PC-9 (cell line): Measurements from ENCODE around the gene ZDHHC19. TPM values are rescaled to one million over a fixed set of nuclear protein-coding genes. Genes with fewer than 3 reads are reported as not detected.

Source experiments
- BruUV-seq: library from RNA; stranded (reverse); fragments of 400-500 nt; replicated peaks from 2 replicates; lab custom pipeline; 2021; lab: Mats Ljungman, UMichigan
- CTCF ChIA-PET: fragments of 300-600 bp; sonication (Branson Sonifier 250); formaldehyde crosslinking; loops from one replicate; lab custom pipeline; 2022; ENCODE audit warnings: antibody characterized with exemption; lab: Charles Lee
- POLR2A ChIA-PET: fragments of 300-600 bp; sonication (Branson Sonifier 250); formaldehyde crosslinking; loops from one replicate; lab custom pipeline; 2022; ENCODE audit warnings: antibody characterized with exemption; ENCODE audit not compliant: unreplicated experiment; lab: Charles Lee
- DNase-seq, 2 experiments: peaks; one replicate each; pipeline versions ENCODE4 v3.0.0 to v3.0.0-alpha.2; 2015 to 2022; ENCODE audit warnings: mixed read lengths in 1 of 2
- H2AFZ ChIP-seq: fragments of 200-600 bp; sonication (generic); 2 replicates; pipeline ENCODE4 v1.8.1; 2017; ENCODE audit warnings: antibody characterized with exemption
- H3F3A ChIP-seq: fragments of 200-600 bp; sonication (generic); 2 replicates; pipeline ENCODE4 v1.8.1; 2017; ENCODE audit warnings: antibody characterized with exemption, mild to moderate bottlenecking, low read depth; ENCODE audit not compliant: insufficient read depth
- H3K27ac ChIP-seq: fragments of 200-600 bp; sonication (generic); 2 replicates; pipeline ENCODE4 v1.6.1; 2016; ENCODE audit warnings: mixed run types
- H3K27me3 ChIP-seq: fragments of 200-600 bp; sonication (generic); 2 replicates; pipeline ENCODE4 v1.6.1; 2016; ENCODE audit warnings: low read depth, mixed run types; ENCODE audit not compliant: insufficient read depth
- H3K36me3 ChIP-seq: fragments of 200-600 bp; sonication (generic); 2 replicates; pipeline ENCODE4 v1.6.1; 2016; ENCODE audit warnings: low read depth, mixed run types
- H3K4me1 ChIP-seq: fragments of 200-600 bp; sonication (generic); replicated peaks from 2 replicates; pipeline ENCODE4 v1.6.1; 2016; ENCODE audit warnings: mixed run types; ENCODE audit not compliant: insufficient read depth
- H3K4me2 ChIP-seq: fragments of 200-600 bp; sonication (generic); 2 replicates; pipeline ENCODE4 v1.6.1; 2017; ENCODE audit warnings: mixed run types
- H3K4me3 ChIP-seq: fragments of 200-600 bp; sonication (generic); 2 replicates; pipeline ENCODE4 v1.6.1; 2016; ENCODE audit warnings: mixed run types
- H3K79me2 ChIP-seq: fragments of 200-600 bp; sonication (generic); 2 replicates; pipeline ENCODE4 v1.6.1; 2017; ENCODE audit warnings: low read depth, mixed run types
- H3K9me2 ChIP-seq: fragments of 200-600 bp; sonication (generic); 2 replicates; pipeline ENCODE4 v1.8.1; 2017; ENCODE audit warnings: mild to moderate bottlenecking; ENCODE audit not compliant: insufficient read depth
- H3K9me3 ChIP-seq: fragments of 200-600 bp; sonication (generic); 2 replicates; pipeline ENCODE4 v1.8.1; 2016; ENCODE audit warnings: low read depth; ENCODE audit not compliant: insufficient read depth
- H4K20me1 ChIP-seq: fragments of 200-600 bp; sonication (generic); 2 replicates; pipeline ENCODE4 v1.8.1; 2017; ENCODE audit not compliant: insufficient read depth
- EZH2 ChIP-seq: fragments of 200-600 bp; sonication (generic); IDR thresholded peaks from 2 replicates; pipeline ENCODE4 v1.8.0; 2017; ENCODE audit warnings: antibody characterized with exemption, low read depth
- intact Hi-C: fragments of 100-400 bp; cut with micrococcal nuclease; formaldehyde crosslinking; loops from one replicate; pipeline ENCODE4 v1.10.0; 2022; ENCODE audit not compliant: unreplicated experiment
- total RNA-seq: library from RNA; stranded (reverse); gene quantifications from 2 replicates; pipeline ENCODE4 v1.2.3, GENCODE V29; 2021
- TF ChIP-seq, protein P1 (sequence below): fragments of 200-600 bp; sonication (generic); conservative IDR thresholded peaks from 2 replicates; pipeline ENCODE4 v1.6.1; 2017; ENCODE audit warnings: mixed run types, antibody characterized with exemption, mild to moderate bottlenecking, moderate library complexity

Gene ZDHHC19
- total RNA-seq, 1 experiment from 2014 or later: not detected

DNA sequence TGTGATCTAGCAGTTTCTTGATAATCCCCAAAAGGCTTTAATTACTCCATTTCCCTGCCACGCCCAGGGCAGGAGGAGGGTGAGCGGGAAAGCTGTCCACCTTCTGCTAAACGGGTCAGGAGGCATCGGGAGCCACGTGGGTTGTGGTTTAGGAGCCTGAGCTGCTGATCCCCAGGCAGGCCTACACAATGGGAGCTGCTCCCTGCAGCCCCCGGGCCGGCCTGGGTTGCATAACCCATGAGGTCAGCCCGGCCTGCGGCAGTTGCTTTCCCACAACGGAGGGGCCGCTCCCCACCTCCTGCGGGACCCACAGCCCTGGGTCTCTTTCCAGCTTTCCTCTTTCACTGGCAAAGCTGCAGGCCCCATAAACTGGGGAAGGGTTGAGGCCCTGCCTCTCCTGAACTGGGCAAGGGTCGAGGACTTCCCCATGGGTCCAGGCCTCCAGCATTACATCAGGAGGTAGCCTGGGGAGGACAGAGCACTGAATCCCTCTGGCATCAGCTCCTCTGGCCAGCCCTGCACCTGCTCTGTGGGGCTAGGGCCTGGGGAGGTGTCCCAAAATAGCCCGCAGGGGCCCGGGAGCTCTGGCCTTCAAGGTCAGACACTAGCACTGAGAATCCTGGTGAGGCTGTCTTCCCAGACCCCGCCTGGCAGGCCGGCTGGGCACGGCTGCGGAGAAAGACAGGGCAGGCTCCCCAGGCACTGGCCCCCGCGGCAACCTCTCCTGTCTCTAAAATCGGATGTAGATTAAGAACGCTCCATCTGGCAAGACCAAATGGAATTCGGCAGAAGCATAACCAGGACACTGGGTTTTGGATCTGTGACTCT is 47.3 kb downstream of the ZDHHC19 start:
- H4K20me1 ChIP-seq: no peaks in the 10 kb centered on the region
- BruUV-seq: no TSS peak
- intact Hi-C loops: no loop called here
- no peaks in the 10 kb centered on the region for H3K27me3 ChIP-seq
- ChIA-PET POLR2A (no interaction called here), CTCF (interaction anchor here (0.7 kb wide), 1 partner anchor 89 kb away, joined by 3 read pairs; no protein-coding TSS in a partner anchor)
- no peaks in the 10 kb centered on the region for H3K9me2 ChIP-seq
- no peak overlapping the region for H2AFZ ChIP-seq
- peak; percentile 48 to 69 for DNase-seq
- TF ChIP-seq, protein P1, sequence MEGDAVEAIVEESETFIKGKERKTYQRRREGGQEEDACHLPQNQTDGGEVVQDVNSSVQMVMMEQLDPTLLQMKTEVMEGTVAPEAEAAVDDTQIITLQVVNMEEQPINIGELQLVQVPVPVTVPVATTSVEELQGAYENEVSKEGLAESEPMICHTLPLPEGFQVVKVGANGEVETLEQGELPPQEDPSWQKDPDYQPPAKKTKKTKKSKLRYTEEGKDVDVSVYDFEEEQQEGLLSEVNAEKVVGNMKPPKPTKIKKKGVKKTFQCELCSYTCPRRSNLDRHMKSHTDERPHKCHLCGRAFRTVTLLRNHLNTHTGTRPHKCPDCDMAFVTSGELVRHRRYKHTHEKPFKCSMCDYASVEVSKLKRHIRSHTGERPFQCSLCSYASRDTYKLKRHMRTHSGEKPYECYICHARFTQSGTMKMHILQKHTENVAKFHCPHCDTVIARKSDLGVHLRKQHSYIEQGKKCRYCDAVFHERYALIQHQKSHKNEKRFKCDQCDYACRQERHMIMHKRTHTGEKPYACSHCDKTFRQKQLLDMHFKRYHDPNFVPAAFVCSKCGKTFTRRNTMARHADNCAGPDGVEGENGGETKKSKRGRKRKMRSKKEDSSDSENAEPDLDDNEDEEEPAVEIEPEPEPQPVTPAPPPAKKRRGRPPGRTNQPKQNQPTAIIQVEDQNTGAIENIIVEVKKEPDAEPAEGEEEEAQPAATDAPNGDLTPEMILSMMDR: no peak
- H3K4me2 ChIP-seq: peak overlapping the region; percentile 43
- no peak overlapping the region for H3K4me3 ChIP-seq
- H3K79me2 ChIP-seq: no peaks in the 10 kb centered on the region
- H3K9me3 ChIP-seq: no peaks in the 10 kb centered on the region
- no peaks in the 10 kb centered on the region for H3K36me3 ChIP-seq
- H3K27ac ChIP-seq: no peak overlapping the region
- peaks cover 33% of the 10 kb centered on the region for H3K4me1 ChIP-seq
- H3F3A ChIP-seq: peaks cover 37% of the 10 kb centered on the region

DNA sequence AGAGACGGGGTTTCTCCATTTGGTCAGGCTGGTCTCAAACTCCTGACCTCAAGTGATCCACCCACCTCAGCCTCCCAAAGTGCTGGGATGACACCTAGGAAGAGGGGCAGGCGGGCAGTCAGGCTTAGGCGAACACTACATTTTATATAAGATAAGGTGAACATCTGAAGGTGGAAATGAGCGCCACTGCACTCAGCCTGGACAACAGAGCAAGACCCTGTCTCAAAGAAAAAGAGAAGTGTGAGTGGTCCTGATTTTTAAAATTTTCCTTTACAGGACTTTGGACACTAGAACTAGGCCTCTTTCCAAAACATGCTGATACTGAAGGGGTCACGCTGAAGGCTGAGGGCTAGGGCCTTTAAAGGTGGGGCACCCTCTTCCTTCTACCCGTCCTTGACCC is 48.0 kb downstream of the ZDHHC19 start:
- DNase-seq: no peak
- Histone ChIP-seq H3K4me3 (no peak overlapping the region), H3K9me2 (no peaks in the 10 kb centered on the region), H4K20me1 (no peaks in the 10 kb centered on the region), H3F3A (peaks cover 37% of the 10 kb centered on the region), H3K36me3 (no peaks in the 10 kb centered on the region), H3K27ac (no peak overlapping the region), H3K79me2 (no peaks in the 10 kb centered on the region), H3K4me2 (peak overlapping the region; percentile 43), H3K27me3 (no peaks in the 10 kb centered on the region), H2AFZ (no peak overlapping the region), H3K4me1 (peaks cover 33% of the 10 kb centered on the region), H3K9me3 (no peaks in the 10 kb centered on the region)
- ChIA-PET CTCF (interaction anchor here (0.6 kb wide), 1 partner anchor 185 kb away, joined by 4 read pairs; no protein-coding TSS in a partner anchor), POLR2A (no interaction called here)
- intact Hi-C loops: no loop called here
- BruUV-seq: no TSS peak
- TF ChIP-seq, protein P1: no peak
- TF ChIP-seq EZH2: no peak

DNA sequence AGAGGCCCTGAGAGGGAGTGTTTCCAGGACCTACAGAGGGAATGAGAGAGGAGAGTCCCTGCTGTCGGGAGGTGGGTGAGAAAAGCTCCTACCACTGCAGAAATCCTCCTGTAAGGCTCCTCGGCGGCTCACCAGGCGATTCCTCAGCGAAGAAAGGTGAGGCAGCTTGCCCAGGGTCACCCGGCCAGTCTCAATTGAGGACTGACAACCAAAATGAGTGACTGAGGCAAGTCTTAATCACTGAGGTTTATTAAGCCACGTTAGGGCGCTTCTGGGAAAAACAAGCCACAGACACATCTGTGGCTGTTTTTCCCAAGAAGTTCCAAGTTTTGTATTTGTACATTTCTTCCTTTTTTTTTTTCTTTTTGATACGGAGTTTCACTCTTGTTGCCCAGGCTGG is 48.5 kb downstream of the ZDHHC19 start:
- no TSS peak for BruUV-seq
- ChIA-PET POLR2A (no interaction called here), CTCF (interaction anchor here (0.6 kb wide), 1 partner anchor 185 kb away, joined by 4 read pairs; no protein-coding TSS in a partner anchor)
- Histone ChIP-seq H3K27ac (no peak overlapping the region), H4K20me1 (no peaks in the 10 kb centered on the region), H2AFZ (no peak overlapping the region), H3K4me3 (no peak overlapping the region), H3F3A (peaks cover 37% of the 10 kb centered on the region), H3K9me2 (no peaks in the 10 kb centered on the region), H3K27me3 (no peaks in the 10 kb centered on the region), H3K4me2 (no peak overlapping the region), H3K36me3 (no peaks in the 10 kb centered on the region), H3K4me1 (peaks cover 33% of the 10 kb centered on the region), H3K79me2 (no peaks in the 10 kb centered on the region), H3K9me3 (no peaks in the 10 kb centered on the region)
- TF ChIP-seq, protein P1: no peak
- no peak for TF ChIP-seq EZH2
- DNase-seq: no peak
- intact Hi-C loops: no loop called here
